ENCODE data around the gene KIAA2012.

Gene KIAA2012

DNA sequence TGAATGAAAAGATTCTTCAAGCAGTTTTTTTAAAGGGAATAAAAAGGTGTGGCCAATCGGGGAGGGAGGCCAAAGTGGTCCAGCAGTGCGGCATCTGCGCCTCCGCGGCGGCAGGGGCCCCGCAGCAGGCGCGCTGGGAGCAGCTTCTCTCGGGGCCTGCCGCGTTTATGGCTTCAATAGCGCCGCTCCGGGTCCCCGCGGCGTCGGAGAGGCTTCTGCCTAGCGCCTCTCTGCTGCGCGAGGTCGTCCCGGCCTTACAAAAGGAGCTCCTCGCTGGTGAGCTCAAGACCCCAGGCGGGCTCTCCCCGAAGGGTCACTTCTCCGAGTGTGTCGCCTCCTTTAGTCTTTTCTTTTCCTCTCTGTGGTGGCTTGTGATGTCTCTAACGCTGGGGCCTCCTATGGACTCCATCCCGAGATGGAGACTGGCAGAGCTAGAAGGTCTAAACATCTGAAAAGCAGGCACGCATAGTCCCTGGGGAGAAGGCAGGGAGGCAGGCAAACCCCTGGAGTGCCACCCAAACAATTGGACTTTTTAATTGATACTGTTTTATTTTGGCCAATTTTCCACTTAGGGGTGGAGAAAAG is 98.3 kb downstream of the KIAA2012 start:
- no peaks in the 10 kb centered on the region for H3K36me3 Mint-ChIP-seq
- no peak overlapping the region for H3K27ac Mint-ChIP-seq
- no peaks in the 10 kb centered on the region for H3K9me3 Mint-ChIP-seq
- DNase-seq (peak; percentile 4), ATAC-seq (replicated peaks) (peak; percentile 44 to 53)
- peaks cover 12 to 23% of the 10 kb centered on the region in 2 donors for H3K4me1 Mint-ChIP-seq
- peaks cover 19 to 20% of the 10 kb centered on the region in 2 donors for H3K27me3 Mint-ChIP-seq
- H3K4me3 Mint-ChIP-seq: peak overlapping the region; percentile 12 to 23

GRCh38 chr2:202172439-202173211 is 99.6 kb downstream of the KIAA2012 start:
- H3K4me1 Mint-ChIP-seq: peaks cover 12 to 23% of the 10 kb centered on the region in 2 donors
- H3K9me3 Mint-ChIP-seq: no peaks in the 10 kb centered on the region
- peak overlapping the region; percentile 16 for H3K27ac Mint-ChIP-seq
- peak overlapping the region; percentile 4 to 20 for H3K4me3 Mint-ChIP-seq
- H3K36me3 Mint-ChIP-seq: no peaks in the 10 kb centered on the region
- peak; percentile 75 to 85 for ATAC-seq (replicated peaks)
- DNase-seq: peak; percentile 38
- H3K27me3 Mint-ChIP-seq: peaks cover 19 to 20% of the 10 kb centered on the region in 2 donors

GRCh38 chr2:202178346-202178958 is 105.4 kb downstream of the KIAA2012 start:
- H3K9me3 Mint-ChIP-seq: no peaks in the 10 kb centered on the region
- no peak overlapping the region for H3K27ac Mint-ChIP-seq
- peaks cover 0 to 2% of the 10 kb centered on the region in 2 donors for H3K4me1 Mint-ChIP-seq
- H3K36me3 Mint-ChIP-seq: no peaks in the 10 kb centered on the region
- H3K4me3 Mint-ChIP-seq: no peak overlapping the region
- H3K27me3 Mint-ChIP-seq: peaks cover 0 to 4% of the 10 kb centered on the region in 2 donors
- peak; percentile 17 for DNase-seq
- ATAC-seq (replicated peaks): peak; percentile 72 to 81

DNA sequence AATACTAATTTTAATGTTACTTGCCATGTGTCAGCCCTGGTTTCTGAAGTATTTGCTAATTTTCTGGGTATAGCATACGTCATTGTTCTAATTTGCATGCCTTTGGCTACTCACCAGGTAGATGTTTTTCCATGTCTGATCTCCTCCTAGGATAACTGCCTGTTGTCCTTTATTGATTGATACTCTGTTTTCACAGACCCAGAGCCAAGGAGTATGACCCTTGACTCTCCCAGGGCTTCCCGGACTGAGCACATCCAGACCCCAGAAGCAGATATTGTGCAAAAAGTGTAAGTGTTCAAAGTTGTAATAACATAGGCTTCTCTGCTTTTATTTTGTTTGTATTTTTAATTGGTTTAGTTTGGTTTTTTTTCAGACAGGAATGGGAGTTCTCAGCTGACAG is 111.5 kb downstream of the KIAA2012 start:
- Mint-ChIP-seq H3K27me3 (peaks cover 6 to 12% of the 10 kb centered on the region in 2 donors), H3K27ac (no peak overlapping the region), H3K4me1 (no peaks in the 10 kb centered on the region), H3K4me3 (no peak overlapping the region), H3K36me3 (no peaks in the 10 kb centered on the region), H3K9me3 (no peaks in the 10 kb centered on the region)
- no peak for ATAC-seq (replicated peaks)
- DNase-seq: no peak

DNA sequence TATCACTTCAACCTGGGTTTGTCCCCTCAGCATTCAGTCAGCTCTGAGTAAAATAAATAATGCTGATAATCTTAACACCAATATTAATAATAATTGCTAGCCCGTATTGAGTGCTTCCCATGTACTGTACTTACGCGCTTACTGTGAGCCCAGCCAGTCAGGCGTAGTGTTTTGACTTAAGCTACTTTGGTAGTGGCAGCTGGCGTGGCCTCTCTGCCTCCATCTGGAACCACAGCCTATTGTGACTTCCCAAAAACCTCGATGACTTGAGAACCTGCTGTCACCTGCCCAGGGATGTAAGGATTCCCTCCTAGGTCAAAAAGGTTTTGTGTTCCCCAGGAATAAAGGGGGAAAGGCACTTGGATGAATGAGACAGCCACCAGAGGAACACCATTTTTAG is 112.1 kb downstream of the KIAA2012 start:
- ATAC-seq (replicated peaks): no peak
- no peak overlapping the region for H3K4me3 Mint-ChIP-seq
- H3K27me3 Mint-ChIP-seq: peaks cover 6 to 12% of the 10 kb centered on the region in 2 donors
- no peaks in the 10 kb centered on the region for H3K4me1 Mint-ChIP-seq
- no peak for DNase-seq
- H3K36me3 Mint-ChIP-seq: no peaks in the 10 kb centered on the region
- no peak overlapping the region for H3K27ac Mint-ChIP-seq
- no peaks in the 10 kb centered on the region for H3K9me3 Mint-ChIP-seq

DNA sequence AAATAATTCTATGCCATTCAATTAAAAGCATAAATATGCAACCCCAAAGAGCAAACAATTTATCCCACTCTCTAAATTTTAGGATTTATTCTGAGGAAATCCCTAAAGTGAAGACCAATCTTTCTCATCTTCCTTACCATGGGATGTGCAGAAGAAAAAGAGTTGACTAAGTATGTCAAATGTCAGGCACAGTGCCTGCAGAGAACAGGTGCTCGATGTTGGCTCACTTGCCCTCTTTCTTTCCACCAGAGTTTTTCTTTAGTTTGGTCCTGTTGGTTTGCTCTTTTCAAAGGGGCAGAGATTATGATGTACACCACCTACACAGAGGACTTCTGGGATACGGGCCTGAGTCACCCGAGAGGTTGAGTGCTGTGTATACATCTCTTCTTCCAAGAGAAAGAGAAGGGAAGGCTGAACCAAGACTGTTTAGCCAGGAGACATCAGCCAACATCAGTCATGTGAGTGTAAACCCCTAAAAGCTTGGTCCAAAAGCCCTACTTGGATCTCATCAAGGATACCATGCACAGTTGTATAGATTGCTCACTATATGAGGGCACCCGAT is 113.7 kb downstream of the KIAA2012 start:
- ATAC-seq (replicated peaks): no peak

DNA sequence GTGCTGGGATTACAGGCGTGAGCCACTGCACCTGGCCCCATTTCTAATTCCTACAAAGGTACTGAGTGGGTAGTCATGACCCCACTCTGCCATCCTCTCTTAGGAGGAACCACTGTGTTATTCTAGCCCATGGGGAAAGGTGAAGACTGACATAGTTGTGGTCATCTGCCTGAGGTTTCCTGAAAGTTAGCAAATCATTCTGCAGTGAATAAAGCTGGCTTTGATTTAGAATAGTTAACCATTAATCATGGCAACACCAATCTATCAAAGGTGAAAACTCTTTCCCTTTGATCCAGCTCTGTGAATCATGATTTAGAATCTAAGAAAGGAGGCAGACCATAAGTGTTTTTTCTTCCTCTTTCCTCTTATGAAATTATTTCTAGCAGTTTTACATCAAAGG is 114.5 kb downstream of the KIAA2012 start:
- Mint-ChIP-seq H3K27ac (no peak overlapping the region), H3K36me3 (no peaks in the 10 kb centered on the region), H3K9me3 (no peaks in the 10 kb centered on the region), H3K4me3 (no peak overlapping the region), H3K27me3 (peaks cover 6 to 12% of the 10 kb centered on the region in 2 donors), H3K4me1 (no peaks in the 10 kb centered on the region)
- DNase-seq: no peak
- ATAC-seq (replicated peaks): no peak

More for the DNA sequence above, 113.7 kb downstream of the KIAA2012 start:
- Mint-ChIP-seq H3K4me1 (no peaks in the 10 kb centered on the region), H3K27me3 (peaks cover 6 to 12% of the 10 kb centered on the region in 2 donors), H3K27ac (no peak overlapping the region), H3K4me3 (no peak overlapping the region), H3K9me3 (no peaks in the 10 kb centered on the region), H3K36me3 (no peaks in the 10 kb centered on the region)
- no peak for DNase-seq

GRCh38 chr2:202193305-202193704 is 120.2 kb downstream of the KIAA2012 start:
- Mint-ChIP-seq H3K4me3 (no peak overlapping the region), H3K36me3 (peaks cover 0 to 1% of the 10 kb centered on the region in 2 donors), H3K4me1 (no peaks in the 10 kb centered on the region), H3K9me3 (no peaks in the 10 kb centered on the region), H3K27me3 (peaks cover 5 to 6% of the 10 kb centered on the region in 2 donors), H3K27ac (no peak overlapping the region)
- DNase-seq: no peak
- no peak for ATAC-seq (replicated peaks)

DNA sequence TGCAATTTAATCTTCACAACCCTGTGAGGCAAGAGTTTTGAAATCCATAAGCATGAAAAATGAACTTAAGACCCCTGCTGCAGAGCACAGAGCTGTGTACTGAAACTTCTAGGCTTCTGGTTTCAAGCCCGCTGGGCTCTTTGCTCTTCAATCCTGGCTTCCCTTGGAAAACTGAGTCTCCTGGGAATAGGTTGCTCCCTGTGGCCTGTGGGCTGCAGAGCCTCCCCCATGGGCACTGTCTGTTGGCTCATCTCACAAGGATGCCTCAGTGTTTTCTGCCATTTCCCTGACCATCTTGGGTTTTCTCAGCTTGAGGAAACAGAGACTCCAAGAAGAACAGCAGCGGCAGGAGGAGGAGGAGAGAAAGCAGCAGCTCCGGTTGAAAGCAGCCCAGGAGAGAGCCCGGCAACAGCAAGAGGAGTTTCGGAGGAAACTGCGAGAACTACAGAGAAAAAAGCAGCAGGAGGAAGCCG is 120.9 kb downstream of the KIAA2012 start:
- peaks cover 0 to 1% of the 10 kb centered on the region in 2 donors for H3K36me3 Mint-ChIP-seq
- peaks cover 5 to 6% of the 10 kb centered on the region in 2 donors for H3K27me3 Mint-ChIP-seq
- H3K4me3 Mint-ChIP-seq: no peak overlapping the region
- H3K4me1 Mint-ChIP-seq: no peaks in the 10 kb centered on the region
- no peak for ATAC-seq (replicated peaks)
- no peaks in the 10 kb centered on the region for H3K9me3 Mint-ChIP-seq
- no peak overlapping the region for H3K27ac Mint-ChIP-seq
- DNase-seq: no peak

DNA sequence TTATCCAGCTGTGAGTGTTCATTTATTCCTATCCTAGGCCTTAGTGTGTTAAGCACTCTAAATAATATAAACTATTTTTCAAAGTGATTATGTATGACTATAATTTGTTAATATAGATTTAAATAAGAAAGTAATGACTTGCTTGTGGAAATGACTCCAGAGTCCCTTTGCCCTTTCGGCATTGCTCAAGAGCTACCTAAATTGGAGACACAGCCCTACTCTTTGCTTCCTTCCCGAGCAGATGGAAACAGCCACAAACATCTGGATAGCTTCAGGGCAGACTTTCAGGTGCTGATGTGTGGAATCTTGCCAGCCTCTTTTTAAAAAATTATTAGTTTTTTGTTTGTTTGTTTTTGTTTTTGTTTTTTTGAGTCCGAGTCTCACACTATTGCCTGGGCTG is 121.4 kb downstream of the KIAA2012 start:
- no peak overlapping the region for H3K27ac Mint-ChIP-seq
- no peak overlapping the region for H3K4me3 Mint-ChIP-seq
- ATAC-seq (replicated peaks) (no peak), DNase-seq (no peak)
- no peaks in the 10 kb centered on the region for H3K9me3 Mint-ChIP-seq
- H3K27me3 Mint-ChIP-seq: peaks cover 5 to 6% of the 10 kb centered on the region in 2 donors
- H3K4me1 Mint-ChIP-seq: no peaks in the 10 kb centered on the region
- H3K36me3 Mint-ChIP-seq: peaks cover 0 to 1% of the 10 kb centered on the region in 2 donors

DNA sequence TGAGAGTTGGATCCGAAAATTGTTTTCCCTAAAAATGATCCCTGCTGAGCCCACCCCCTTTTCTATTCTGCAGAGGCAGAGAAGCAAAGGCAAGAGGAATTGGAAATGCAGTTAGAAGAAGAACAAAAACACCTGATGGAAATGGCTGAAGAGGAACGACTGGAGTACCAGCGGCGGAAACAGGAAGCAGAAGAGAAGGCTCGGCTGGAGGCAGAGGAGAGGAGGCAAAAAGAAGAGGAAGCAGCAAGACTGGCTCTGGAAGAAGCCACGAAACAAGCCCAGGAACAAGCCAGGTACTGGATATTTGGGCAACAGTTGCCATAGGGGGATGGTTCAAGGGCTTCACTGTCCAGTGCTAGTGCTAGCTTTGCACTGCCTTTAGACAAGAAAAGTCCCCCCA is 123.7 kb downstream of the KIAA2012 start:
- peaks cover 3 to 11% of the 10 kb centered on the region in 2 donors for H3K36me3 Mint-ChIP-seq
- peaks cover 0 to 4% of the 10 kb centered on the region in 2 donors for H3K4me1 Mint-ChIP-seq
- H3K27ac Mint-ChIP-seq: no peak overlapping the region
- H3K27me3 Mint-ChIP-seq: peaks cover 5 to 6% of the 10 kb centered on the region in 2 donors
- no peaks in the 10 kb centered on the region for H3K9me3 Mint-ChIP-seq
- DNase-seq: no peak
- no peak overlapping the region for H3K4me3 Mint-ChIP-seq
- no peak for ATAC-seq (replicated peaks)

DNA sequence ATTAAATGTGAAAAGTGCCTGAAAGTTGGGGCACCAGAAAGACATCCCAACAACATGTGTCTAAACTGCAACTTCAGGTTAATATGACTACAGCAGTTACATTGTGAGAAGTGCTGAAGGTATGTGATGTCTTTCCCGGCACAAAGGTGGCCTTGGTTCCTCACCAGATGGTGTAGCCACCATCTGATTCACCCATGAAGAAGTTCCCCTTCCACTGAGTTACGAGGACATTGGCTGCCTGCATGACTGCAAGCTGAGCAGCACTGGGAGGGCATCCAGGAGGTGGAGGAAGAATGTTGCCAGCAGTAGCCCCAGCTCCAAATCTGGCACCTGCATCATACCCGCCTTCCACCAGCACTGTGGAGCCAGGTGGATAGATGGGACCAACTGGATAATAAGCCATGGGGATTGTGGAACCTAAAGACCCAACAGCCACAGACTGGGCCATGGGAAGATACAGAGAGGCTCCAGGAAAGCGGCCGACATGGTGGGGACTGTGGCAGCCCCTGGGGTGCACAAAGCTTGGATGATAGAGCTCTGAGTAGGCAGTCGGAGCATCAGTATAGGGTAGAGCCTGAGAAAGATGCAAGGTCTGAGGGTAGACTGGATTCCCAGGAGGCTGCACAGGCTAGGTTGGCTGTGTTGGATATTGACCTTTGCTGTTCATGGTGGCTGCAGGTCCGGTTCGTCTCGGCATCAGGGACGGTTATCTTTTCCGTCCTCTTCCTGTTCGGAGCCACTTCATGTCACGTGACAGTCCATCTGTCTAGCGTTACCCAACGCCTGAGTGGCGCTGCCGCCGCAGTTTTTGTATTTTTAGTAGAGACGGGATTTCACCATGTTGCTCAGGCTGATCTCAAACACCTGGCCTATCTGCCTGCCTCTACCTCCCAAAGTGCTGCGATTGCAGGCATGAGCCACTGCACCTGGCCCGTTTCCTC is 128.4 kb downstream of the KIAA2012 start:
- DNase-seq (no peak), ATAC-seq (replicated peaks) (no peak)
- Mint-ChIP-seq H3K36me3 (peaks cover 6 to 23% of the 10 kb centered on the region in 2 donors), H3K4me3 (no peak overlapping the region), H3K27me3 (peaks cover 4 to 5% of the 10 kb centered on the region in 2 donors), H3K9me3 (no peaks in the 10 kb centered on the region), H3K4me1 (peaks cover 0 to 4% of the 10 kb centered on the region in 2 donors), H3K27ac (no peak overlapping the region)

- Mint-ChIP-seq H3K27me3 (no peaks in the 10 kb centered on the region), H3K4me1 (peaks cover 0 to 10% of the 10 kb centered on the region in 2 donors), H3K27ac (no peak overlapping the region), H3K9me3 (no peaks in the 10 kb centered on the region), H3K36me3 (peaks cover 12 to 32% of the 10 kb centered on the region in 2 donors), H3K4me3 (no peak overlapping the region)
- ATAC-seq (replicated peaks) (no peak), DNase-seq (no peak)
Measured at GRCh38 chr2:202203348-202203747, 130.3 kb downstream of the KIAA2012 start.
